Mucosa of rectum (tissue), 2 donors: Measurements from ENCODE around the gene GJB1.
"Not testable (repeated sequence)": the region's sequence is repeated elsewhere in the genome, so short reads cannot be mapped to it uniquely, and the experiment has no call there.

Experiments
- H3K27ac ChIP-seq, 2 donors: one replicate each; pipeline ENCODE4 v1.7.0; 2013; ENCODE audit warnings: inconsistent platforms in 2 of 2, low read depth in 2 of 2, low read length in 2 of 2
- H3K27me3 ChIP-seq, 2 donors: one replicate each; pipeline ENCODE4 v1.7.0; 2013; ENCODE audit warnings: low read length in 2 of 2; ENCODE audit not compliant: control insufficient read depth in 2 of 2, insufficient read depth in 2 of 2
- H3K36me3 ChIP-seq, 2 donors: one replicate each; pipeline ENCODE4 v1.7.0; 2013; ENCODE audit warnings: low read length in 2 of 2; ENCODE audit not compliant: control insufficient read depth in 2 of 2, insufficient read depth in 2 of 2
- H3K4me1 ChIP-seq, 2 donors: one replicate each; pipeline ENCODE4 v1.7.0; 2013; ENCODE audit warnings: low read length in 2 of 2, mild to moderate bottlenecking in 1 of 2; ENCODE audit not compliant: control insufficient read depth in 2 of 2, insufficient read depth in 2 of 2
- H3K4me3 ChIP-seq, 2 donors: one replicate each; pipeline ENCODE4 v1.7.0; 2013; ENCODE audit warnings: low read length in 2 of 2
- H3K9ac ChIP-seq, 2 donors: one replicate each; pipeline ENCODE4 v1.7.0; 2013; ENCODE audit warnings: low read length in 2 of 2, low read depth in 1 of 2, mild to moderate bottlenecking in 1 of 2
- H3K9me3 ChIP-seq, 2 donors: one replicate each; pipeline ENCODE4 v1.7.0; 2013; ENCODE audit warnings: low read length in 2 of 2; ENCODE audit not compliant: control insufficient read depth in 2 of 2
- donor health status: healthy.
- donor health status: Normal muscosa, but diverticular disease.

The GJB1 gene

GRCh38 chrX:71222929-71223328 lies at the start of gene GJB1:
GJB1 (plus strand) TSS chrX:71223224; CDS start chrX:71223708, 484 bp downstream.
- Histone ChIP-seq H3K36me3 (peaks cover 0 to 3% of the 10 kb centered on the region in 2 donors), H3K27ac (no peak within 1 kb of the TSS), H3K9ac (no peak within 1 kb of the TSS), H3K27me3 (no peaks in the 10 kb centered on the region), H3K4me3 (no peak within 1 kb of the TSS), H3K9me3 (no peaks in the 10 kb centered on the region), H3K4me1 (no peaks in the 10 kb centered on the region)

- Histone ChIP-seq H3K27me3 (peaks cover 0 to 3% of the 10 kb centered on the region in 2 donors), H3K4me3 (no peak overlapping the region), H3K9me3 (no peaks in the 10 kb centered on the region), H3K27ac (no peak overlapping the region), H3K36me3 (no peaks in the 10 kb centered on the region), H3K9ac (no peak overlapping the region), H3K4me1 (no peaks in the 10 kb centered on the region)
These were observed 49.6 kb upstream of the GJB1 start for GRCh38 chrX:71173440-71173839.

- H3K9me3 ChIP-seq, result no peaks in the 10 kb centered on the region
- peaks cover 0 to 3% of the 10 kb centered on the region in 2 donors for H3K27me3 ChIP-seq
- no peak overlapping the region for H3K9ac ChIP-seq
- H3K4me3 ChIP-seq, result no peak overlapping the region
- no peaks in the 10 kb centered on the region for H3K36me3 ChIP-seq
- no peak overlapping the region for H3K27ac ChIP-seq
- H3K4me1 ChIP-seq, result no peaks in the 10 kb centered on the region
These were observed 48.2 kb upstream of the GJB1 start for GRCh38 chrX:71174795-71175194.

GRCh38 chrX:71175531-71175930 lies 47.5 kb upstream of the GJB1 start:
- Histone ChIP-seq H3K4me1 (no peaks in the 10 kb centered on the region), H3K36me3 (no peaks in the 10 kb centered on the region), H3K9me3 (no peaks in the 10 kb centered on the region), H3K27ac (no peak overlapping the region), H3K4me3 (no peak overlapping the region), H3K27me3 (peaks cover 0 to 3% of the 10 kb centered on the region in 2 donors), H3K9ac (no peak overlapping the region)

DNA sequence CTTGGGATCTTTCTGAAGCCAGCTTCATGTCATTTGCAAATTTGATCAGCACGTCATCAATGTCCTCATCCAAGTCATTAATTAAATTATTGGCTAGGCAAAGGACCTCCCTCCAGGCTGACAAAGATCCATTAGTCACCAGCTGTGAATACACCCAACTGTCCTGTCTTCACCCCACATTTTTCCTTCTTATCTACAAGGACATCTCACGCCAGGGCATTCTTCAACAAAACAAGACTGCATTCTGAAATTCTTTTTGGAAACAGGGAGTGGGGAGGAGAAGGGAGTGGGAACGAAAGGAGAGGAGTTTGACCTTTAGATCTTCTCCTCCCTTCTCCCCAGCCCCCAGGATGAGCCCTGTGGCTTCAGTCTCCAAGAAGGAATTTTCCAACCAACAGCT lies 45.7 kb upstream of the GJB1 start:
- Histone ChIP-seq H3K36me3 (no peaks in the 10 kb centered on the region), H3K9me3 (no peaks in the 10 kb centered on the region), H3K27ac (no peak overlapping the region), H3K4me3 (no peak overlapping the region), H3K9ac (no peak overlapping the region), H3K27me3 (peaks cover 0 to 3% of the 10 kb centered on the region in 2 donors), H3K4me1 (peaks cover 0 to 3% of the 10 kb centered on the region in 2 donors)

- Histone ChIP-seq H3K9ac (no peak overlapping the region), H3K27me3 (peaks cover 0 to 3% of the 10 kb centered on the region in 2 donors), H3K4me3 (no peak overlapping the region), H3K27ac (no peak overlapping the region), H3K36me3 (no peaks in the 10 kb centered on the region), H3K4me1 (peaks cover 0 to 6% of the 10 kb centered on the region in 2 donors), H3K9me3 (no peaks in the 10 kb centered on the region)
These were observed 44.1 kb upstream of the GJB1 start for GRCh38 chrX:71178908-71179307.

GRCh38 chrX:71180579-71181265 lies 42.3 kb upstream of the GJB1 start:
- not testable (repeated sequence) for H3K4me1 ChIP-seq, H3K9ac ChIP-seq, H3K27ac ChIP-seq, H3K4me3 ChIP-seq, H3K9me3 ChIP-seq, H3K36me3 ChIP-seq, H3K27me3 ChIP-seq

DNA sequence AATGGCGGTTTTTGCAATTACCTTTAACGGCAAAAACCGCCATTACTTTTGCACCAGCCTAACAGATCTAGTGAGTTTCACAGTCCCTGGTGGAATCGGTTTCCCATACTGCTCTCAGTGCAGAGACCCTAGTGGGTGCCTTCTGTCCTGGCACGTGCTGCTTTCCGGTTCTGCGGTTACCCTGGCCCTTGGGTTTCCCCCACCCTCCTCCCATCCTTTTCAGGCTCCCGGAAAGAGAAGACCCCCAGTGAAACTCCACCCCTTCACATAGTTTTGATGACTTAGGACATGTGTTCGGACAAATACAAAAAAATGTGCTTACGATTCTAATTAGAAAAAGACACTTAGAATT lies 41.5 kb upstream of the GJB1 start:
- Histone ChIP-seq H3K36me3 (no peaks in the 10 kb centered on the region), H3K27ac (peak overlapping the region; percentile 75 to 82), H3K4me3 (peak overlapping the region; percentile 67 to 80), H3K4me1 (peaks cover 0 to 6% of the 10 kb centered on the region in 2 donors), H3K9ac (peak overlapping the region; percentile 56 to 70), H3K9me3 (no peaks in the 10 kb centered on the region), H3K27me3 (peaks cover 0 to 3% of the 10 kb centered on the region in 2 donors)

DNA sequence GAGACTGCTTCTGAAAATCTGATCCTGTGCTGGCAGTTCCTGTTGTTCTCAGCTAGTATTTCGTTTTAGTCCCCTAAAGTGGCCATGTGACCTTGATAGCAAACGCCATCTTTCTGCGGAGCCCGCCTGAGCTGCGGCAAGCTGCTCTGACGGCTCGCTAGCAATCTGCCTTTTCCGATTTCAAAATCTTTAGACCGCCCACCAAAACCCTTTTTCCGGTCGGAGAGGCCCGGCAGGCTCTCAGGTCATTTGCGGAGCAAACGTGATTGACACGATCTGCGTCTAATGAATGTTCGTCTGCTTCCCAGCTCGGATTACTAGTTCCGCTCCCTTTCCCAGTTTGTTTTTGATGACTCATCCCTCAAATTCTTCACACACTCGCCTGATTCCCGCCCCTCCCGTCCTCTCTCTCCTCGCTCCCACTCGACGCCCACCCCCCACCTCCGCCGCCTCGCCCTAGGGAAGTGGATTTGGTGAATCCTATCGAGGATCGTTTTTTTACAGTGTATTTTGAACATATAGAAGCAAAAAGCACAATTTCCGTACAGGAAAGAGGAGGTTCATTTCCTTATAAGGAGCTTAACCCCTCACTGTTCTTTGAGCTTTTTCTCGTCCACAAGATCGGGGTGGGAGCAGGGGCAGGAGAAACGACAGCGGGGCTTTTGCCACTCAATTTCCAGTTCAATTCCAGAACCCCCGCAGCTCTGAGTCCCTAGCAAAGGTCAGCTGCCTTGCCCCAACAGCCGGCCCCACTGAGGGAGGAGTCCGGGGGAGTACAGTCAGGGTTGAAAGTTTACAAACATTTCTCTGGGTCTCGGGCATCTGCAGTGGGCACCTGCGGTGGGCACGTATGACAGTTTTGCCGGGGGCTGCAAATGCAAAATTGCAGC lies 40.9 kb upstream of the GJB1 start:
- H3K4me3 ChIP-seq, result peak overlapping the region; percentile 67 to 80

DNA sequence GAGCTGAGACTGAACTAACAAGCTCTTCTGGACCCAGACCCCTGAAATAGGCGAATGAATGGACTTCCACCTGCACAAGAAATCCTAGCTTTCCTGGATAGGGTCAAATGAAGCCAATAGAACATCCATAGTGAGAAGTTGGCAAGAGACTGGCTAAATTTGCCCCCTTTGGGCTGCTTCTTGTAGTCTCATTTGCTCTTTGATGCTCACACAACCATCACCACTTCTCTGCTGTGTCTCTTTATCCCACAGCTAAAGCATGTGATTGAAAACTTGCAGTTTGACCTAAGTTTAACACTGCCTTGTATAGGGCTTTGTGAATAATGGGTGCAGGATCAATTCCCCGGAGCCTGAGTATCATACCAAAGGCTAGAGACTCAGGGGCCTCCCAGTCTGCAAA lies 40.2 kb upstream of the GJB1 start:
- no peaks in the 10 kb centered on the region for H3K9me3 ChIP-seq
- H3K4me3 ChIP-seq, result peak overlapping the region; percentile 67 to 78
- peaks cover 0 to 6% of the 10 kb centered on the region in 2 donors for H3K4me1 ChIP-seq
- peak overlapping the region in 1 of 2 donors; percentile 73 for H3K9ac ChIP-seq
- peaks cover 0 to 3% of the 10 kb centered on the region in 2 donors for H3K27me3 ChIP-seq
- H3K36me3 ChIP-seq, result no peaks in the 10 kb centered on the region
- peak overlapping the region in 1 of 2 donors; percentile 87 for H3K27ac ChIP-seq

More for the DNA sequence above, 40.9 kb upstream of the GJB1 start:
- peaks cover 0 to 3% of the 10 kb centered on the region in 2 donors for H3K27me3 ChIP-seq
- H3K9me3 ChIP-seq, result no peaks in the 10 kb centered on the region
- H3K36me3 ChIP-seq, result no peaks in the 10 kb centered on the region
- peak overlapping the region; percentile 81 to 87 for H3K27ac ChIP-seq
- peaks cover 0 to 6% of the 10 kb centered on the region in 2 donors for H3K4me1 ChIP-seq
- H3K9ac ChIP-seq, result peak overlapping the region; percentile 73 to 85
